Neuron (in vitro differentiated cells): ENCODE results near the gene ARSJ.
"Not testable (repeated sequence)": the region's sequence is repeated elsewhere in the genome, so short reads cannot be mapped to it uniquely, and the experiment has no call there.

Experiments used
- H2AFZ ChIP-seq: one replicate; pipeline ENCODE4 v1.6.1; 2013; ENCODE audit warnings: low read depth, mild to moderate bottlenecking, inconsistent platforms, low read length, moderate library complexity
- H3K27me3 ChIP-seq: one replicate; pipeline ENCODE4 v1.6.1; 2013; ENCODE audit warnings: low read length; ENCODE audit not compliant: insufficient read depth
- H3K36me3 ChIP-seq: one replicate; pipeline ENCODE4 v1.6.1; 2013; ENCODE audit warnings: low read length; ENCODE audit not compliant: insufficient read depth
- H3K4me1 ChIP-seq: one replicate; pipeline ENCODE4 v1.6.1; 2013; ENCODE audit warnings: low read length; ENCODE audit not compliant: insufficient read depth
- H3K4me3 ChIP-seq: 2 replicates; pipeline ENCODE4 v1.5.1; 2013; ENCODE audit warnings: mild to moderate bottlenecking, low read length, moderate library complexity
- H3K9me3 ChIP-seq: one replicate; pipeline ENCODE4 v1.6.1; 2013; ENCODE audit warnings: low read length

ARSJ gene

GRCh38 chr4:113979148-113979904 lies at the start of gene ARSJ:
Gene ARSJ, minus strand, starts transcription at chr4:113979647. Its CDS starts 813 bp downstream, at chr4:113978834.
- peak within 1 kb of the TSS; percentile 95 for H2AFZ ChIP-seq
- H3K27me3 ChIP-seq, result peaks cover 37% of the 10 kb centered on the region
- H3K36me3 ChIP-seq, result no peaks in the 10 kb centered on the region
- H3K9me3 ChIP-seq, result no peaks in the 10 kb centered on the region
- H3K4me1 ChIP-seq, result peaks cover 9% of the 10 kb centered on the region
- peak within 1 kb of the TSS; percentile 57 for H3K4me3 ChIP-seq

DNA sequence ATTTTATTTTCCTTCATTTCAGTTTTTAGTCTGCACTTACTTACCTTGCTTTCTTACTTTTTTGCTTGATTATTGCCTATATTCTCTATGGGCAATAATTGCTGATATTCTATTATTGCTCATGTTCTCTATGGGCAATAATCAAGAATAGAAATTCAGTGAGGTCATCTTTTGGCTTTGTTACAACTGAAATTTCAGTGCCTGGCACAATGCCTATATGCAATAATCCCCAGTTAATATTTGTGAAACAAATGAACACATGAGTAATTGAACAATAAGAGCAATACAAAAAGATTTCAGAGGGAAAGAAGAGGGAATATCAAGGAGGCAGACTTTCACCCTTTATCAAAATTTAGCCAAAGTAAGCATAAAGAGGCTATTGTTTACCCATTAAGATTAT lies 48.6 kb upstream of the ARSJ start:
- Histone ChIP-seq H3K4me1 (no peaks in the 10 kb centered on the region), H3K9me3 (no peaks in the 10 kb centered on the region), H3K27me3 (no peaks in the 10 kb centered on the region), H2AFZ (no peak overlapping the region), H3K4me3 (no peak overlapping the region), H3K36me3 (no peaks in the 10 kb centered on the region)

- Histone ChIP-seq H3K9me3 (no peaks in the 10 kb centered on the region), H3K4me3 (no peak overlapping the region), H3K4me1 (no peaks in the 10 kb centered on the region), H3K36me3 (no peaks in the 10 kb centered on the region), H3K27me3 (no peaks in the 10 kb centered on the region), H2AFZ (no peak overlapping the region)
Observed at GRCh38 chr4:114027596-114027995, 48.1 kb upstream of the ARSJ start.

GRCh38 chr4:114026447-114026846 lies 47.0 kb upstream of the ARSJ start:
- H3K36me3 ChIP-seq, result no peaks in the 10 kb centered on the region
- H3K9me3 ChIP-seq, result no peaks in the 10 kb centered on the region
- no peaks in the 10 kb centered on the region for H3K4me1 ChIP-seq
- no peaks in the 10 kb centered on the region for H3K27me3 ChIP-seq
- H3K4me3 ChIP-seq, result no peak overlapping the region
- H2AFZ ChIP-seq, result no peak overlapping the region

- Histone ChIP-seq H3K4me3 (no peak overlapping the region), H3K9me3 (no peaks in the 10 kb centered on the region), H3K36me3 (no peaks in the 10 kb centered on the region)
Observed at GRCh38 chr4:114025176-114025777, 45.8 kb upstream of the ARSJ start.

GRCh38 chr4:114021451-114021850 lies 42.0 kb upstream of the ARSJ start:
- no peaks in the 10 kb centered on the region for H3K36me3 ChIP-seq
- no peaks in the 10 kb centered on the region for H3K9me3 ChIP-seq
- no peaks in the 10 kb centered on the region for H3K27me3 ChIP-seq
- no peak overlapping the region for H3K4me3 ChIP-seq
- H2AFZ ChIP-seq, result no peak overlapping the region
- no peaks in the 10 kb centered on the region for H3K4me1 ChIP-seq

More at GRCh38 chr4:114025176-114025777, 45.8 kb upstream of the ARSJ start:
- Histone ChIP-seq H3K27me3 (no peaks in the 10 kb centered on the region), H2AFZ (no peak overlapping the region), H3K4me1 (no peaks in the 10 kb centered on the region)

DNA sequence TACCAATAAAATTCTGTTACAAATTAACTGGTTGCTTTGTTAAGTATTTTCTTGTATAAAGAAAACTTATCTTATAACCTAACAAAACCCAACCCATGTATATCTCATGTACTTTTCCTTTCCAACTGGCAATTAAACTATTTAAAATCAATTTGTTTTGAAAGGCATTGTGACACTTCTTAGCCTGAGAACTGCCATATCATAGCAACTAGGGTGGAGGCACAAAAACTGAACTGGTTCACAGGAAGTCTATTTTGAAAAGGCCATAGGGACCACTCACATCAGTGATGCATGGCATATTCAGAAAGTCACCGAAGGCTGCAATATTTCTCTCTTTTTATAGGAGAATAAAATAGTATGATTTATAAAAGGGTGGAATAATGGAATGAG lies 40.5 kb upstream of the ARSJ start:
- Histone ChIP-seq H3K9me3 (no peaks in the 10 kb centered on the region), H3K36me3 (no peaks in the 10 kb centered on the region), H3K27me3 (no peaks in the 10 kb centered on the region), H3K4me1 (no peaks in the 10 kb centered on the region), H2AFZ (no peak overlapping the region), H3K4me3 (no peak overlapping the region)

- Histone ChIP-seq H3K36me3 (no peaks in the 10 kb centered on the region), H3K4me3 (no peak overlapping the region), H3K4me1 (no peaks in the 10 kb centered on the region), H3K9me3 (no peaks in the 10 kb centered on the region), H3K27me3 (no peaks in the 10 kb centered on the region), H2AFZ (no peak overlapping the region)
Observed at GRCh38 chr4:114019276-114019968, 40.0 kb upstream of the ARSJ start.

GRCh38 chr4:114017120-114017917 lies 37.9 kb upstream of the ARSJ start:
- Histone ChIP-seq H3K4me1 (no peaks in the 10 kb centered on the region), H3K36me3 (no peaks in the 10 kb centered on the region), H3K4me3 (no peak overlapping the region), H2AFZ (no peak overlapping the region), H3K9me3 (no peaks in the 10 kb centered on the region), H3K27me3 (no peaks in the 10 kb centered on the region)

DNA sequence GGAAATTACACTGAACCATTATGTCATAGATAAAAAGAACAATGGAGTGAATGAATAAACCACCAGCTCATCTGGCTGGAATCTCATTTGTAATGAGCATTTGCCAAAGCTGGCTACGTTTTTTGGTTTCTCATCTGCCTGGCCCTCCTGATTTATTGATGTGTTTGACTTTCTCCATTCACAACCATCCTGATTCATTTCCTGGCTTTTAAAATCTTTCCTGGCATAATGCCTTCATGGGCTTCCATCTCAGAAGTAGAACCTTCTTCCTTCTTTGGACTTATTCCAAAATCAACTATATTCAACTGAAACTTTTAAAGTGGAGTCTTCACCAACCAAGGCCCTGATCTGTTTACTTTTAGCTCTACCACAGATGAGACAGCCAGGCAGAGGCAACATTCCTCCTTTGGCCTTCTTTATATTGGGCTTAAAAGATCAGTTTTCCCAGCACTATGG lies 36.0 kb upstream of the ARSJ start:
- Histone ChIP-seq H3K9me3 (no peaks in the 10 kb centered on the region), H3K36me3 (no peaks in the 10 kb centered on the region), H3K4me3 (no peak overlapping the region), H3K27me3 (no peaks in the 10 kb centered on the region), H3K4me1 (no peaks in the 10 kb centered on the region), H2AFZ (no peak overlapping the region)

DNA sequence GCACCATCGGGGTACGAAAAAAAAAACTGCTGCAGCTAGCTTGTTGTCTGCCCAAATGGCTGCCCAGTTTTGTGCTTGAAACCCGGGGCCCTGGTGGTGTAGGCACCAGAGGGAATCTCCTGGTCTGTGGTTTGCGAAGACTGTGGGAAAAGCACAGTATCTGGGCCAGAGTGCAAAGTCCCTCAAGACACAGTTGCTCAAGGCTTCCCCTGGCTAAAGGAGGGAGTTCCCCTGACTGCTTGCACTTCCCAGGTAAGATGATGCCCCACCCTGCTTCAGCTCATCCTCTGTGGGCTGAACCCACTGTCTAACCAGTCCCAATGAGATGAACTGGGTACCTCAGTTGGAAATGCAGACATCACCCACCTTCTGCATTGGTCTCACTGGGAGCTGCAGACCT lies 33.8 kb upstream of the ARSJ start:
- not testable (repeated sequence) for H3K4me1 ChIP-seq, H2AFZ ChIP-seq, H3K27me3 ChIP-seq, H3K4me3 ChIP-seq, H3K9me3 ChIP-seq, H3K36me3 ChIP-seq

DNA sequence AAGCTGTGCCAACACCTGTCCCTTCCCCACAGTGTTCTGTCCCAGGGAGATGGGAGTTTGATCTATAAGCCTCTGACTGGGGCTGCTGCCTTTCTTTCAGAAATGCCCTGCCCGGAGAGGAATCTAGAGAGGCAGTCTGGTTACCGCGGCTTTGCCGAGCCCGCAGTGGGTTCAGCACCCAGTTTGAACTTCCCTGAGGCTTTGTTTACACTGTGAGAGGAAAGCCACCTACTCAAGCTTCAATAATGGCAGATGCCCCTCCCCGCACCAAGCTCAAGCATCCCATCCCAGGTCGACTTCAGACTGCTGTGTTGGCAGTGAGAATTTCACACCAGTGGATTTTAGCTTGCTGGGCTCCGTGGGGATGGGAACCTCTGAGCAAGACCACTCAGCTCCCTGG lies 33.3 kb upstream of the ARSJ start:
- no peak overlapping the region for H2AFZ ChIP-seq
- no peak overlapping the region for H3K4me3 ChIP-seq
- no peaks in the 10 kb centered on the region for H3K36me3 ChIP-seq
- H3K4me1 ChIP-seq, result no peaks in the 10 kb centered on the region
- H3K27me3 ChIP-seq, result no peaks in the 10 kb centered on the region
- no peaks in the 10 kb centered on the region for H3K9me3 ChIP-seq
